Esophagus (tissue), 2 donors: Measurements from ENCODE around the gene CCDC6. TPM values are rescaled to one million over a fixed set of nuclear protein-coding genes. Genes with fewer than 3 reads are reported as not detected.
"Not testable (repeated sequence)": the region's sequence is repeated elsewhere in the genome, so short reads cannot be mapped to it uniquely, and the experiment has no call there.

Experiments used
- H3K27ac ChIP-seq, 2 donors: one replicate each; pipeline ENCODE4 v1.5.1; 2013; ENCODE audit warnings: low read depth in 2 of 2, mild to moderate bottlenecking in 2 of 2, inconsistent platforms in 1 of 2, low read length in 1 of 2, moderate library complexity in 1 of 2
- H3K27me3 ChIP-seq, 2 donors: one replicate each; pipeline ENCODE4 v1.6.1; 2013; ENCODE audit warnings: low read length in 2 of 2, control low read depth in 1 of 2, mild to moderate bottlenecking in 1 of 2; ENCODE audit not compliant: insufficient read depth in 2 of 2, control insufficient read depth in 1 of 2
- H3K36me3 ChIP-seq, 2 donors: one replicate each; pipeline ENCODE4 v1.6.1; 2013; ENCODE audit warnings: low read length in 1 of 2; ENCODE audit not compliant: control insufficient read depth in 2 of 2, insufficient read depth in 2 of 2
- H3K4me1 ChIP-seq, 2 donors: one replicate each; pipeline ENCODE4 v1.6.1; 2013; ENCODE audit warnings: low read length in 1 of 2; ENCODE audit not compliant: control insufficient read depth in 2 of 2, insufficient read depth in 2 of 2
- H3K4me3 ChIP-seq, 2 donors: one replicate each; pipeline ENCODE4 v1.5.1; 2013; ENCODE audit warnings: low read length in 2 of 2, mild to moderate bottlenecking in 2 of 2, low read depth in 1 of 2, moderate library complexity in 1 of 2
- H3K9me3 ChIP-seq, 2 donors: one replicate each; pipeline ENCODE4 v1.6.1; 2013; ENCODE audit warnings: mild to moderate bottlenecking in 2 of 2, low read depth in 1 of 2, low read length in 1 of 2, moderate library complexity in 1 of 2; ENCODE audit not compliant: control insufficient read depth in 2 of 2, insufficient read depth in 1 of 2
- WGBS, 2 donors: extraction: QIAGEN DNeasy Blood & Tissue Kit; methylation state at CpG; one replicate each; pipeline ENCODE4 v1.1.7; 2013; 5-methylcytosine and 5-hydroxymethylcytosine counted together
- polyA plus RNA-seq, 2 donors: library from polyadenylated mRNA; stranded (reverse); fragments of 200-250 nt; gene quantifications; one replicate each; pipeline ENCODE4 v1.2.3, GENCODE V29; 2013
- donor health status: healthy with polysubstance abuse.
- donor health status: Bipolar disorder and iron deficiency.

The CCDC6 gene
- polyA plus RNA-seq, 2 donors: 23.2 to 25.9 TPM

DNA sequence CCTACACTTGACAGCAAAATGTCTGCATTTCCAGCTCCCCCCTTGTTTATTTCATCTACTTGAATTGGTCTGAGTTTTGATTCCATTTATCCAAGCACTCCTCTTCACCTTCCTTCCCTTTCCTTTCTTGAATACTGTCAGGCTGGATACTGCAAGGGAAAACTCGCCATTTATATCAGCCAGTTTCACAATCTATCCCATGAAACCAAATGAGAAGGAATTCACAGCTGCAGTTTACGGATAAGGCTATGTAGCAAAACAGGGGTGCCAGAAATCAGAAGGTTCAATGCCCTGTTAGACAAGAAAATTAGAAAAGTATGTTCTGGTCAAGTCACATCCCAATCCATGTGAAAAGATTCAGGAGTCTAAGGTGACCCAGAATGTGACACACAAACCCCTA, 28.1 kb downstream of the CCDC6 start:
- Histone ChIP-seq H3K4me3 (no peak overlapping the region), H3K4me1 (peaks cover 0 to 3% of the 10 kb centered on the region in 2 donors), H3K9me3 (no peaks in the 10 kb centered on the region), H3K36me3 (no peaks in the 10 kb centered on the region), H3K27ac (no peak overlapping the region), H3K27me3 (no peaks in the 10 kb centered on the region)
- 90 to 93% methylated on average over 2 of the region's 2 CpGs for WGBS, 2 donors

- Histone ChIP-seq H3K27ac (no peak overlapping the region), H3K9me3 (no peaks in the 10 kb centered on the region), H3K4me1 (peaks cover 0 to 3% of the 10 kb centered on the region in 2 donors), H3K27me3 (no peaks in the 10 kb centered on the region), H3K36me3 (no peaks in the 10 kb centered on the region), H3K4me3 (no peak overlapping the region)
- 74 to 81% methylated on average over 7 of the region's 7 CpGs for WGBS, 2 donors
These were observed 29.1 kb downstream of the CCDC6 start for GRCh38 chr10:59877191-59877671.

DNA sequence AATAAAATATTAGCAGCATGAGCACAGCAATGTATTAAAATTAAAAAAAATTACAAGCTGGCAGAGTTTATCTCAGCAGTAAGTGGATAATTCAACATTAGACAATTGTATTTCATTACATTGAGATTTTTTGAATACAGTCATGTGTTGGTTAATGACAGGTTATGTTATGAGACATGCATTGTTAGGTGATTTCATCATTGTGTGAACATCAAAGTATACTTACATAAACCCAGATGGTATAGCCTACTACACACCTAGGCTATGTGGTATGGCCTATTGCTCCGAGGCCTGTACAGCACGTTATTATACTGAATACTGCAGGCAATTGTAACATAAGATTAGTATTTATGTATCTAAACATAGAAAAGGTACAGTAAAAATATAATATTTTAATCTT, 29.7 kb downstream of the CCDC6 start:
- Histone ChIP-seq H3K4me3 (no peak overlapping the region), H3K27me3 (no peaks in the 10 kb centered on the region), H3K4me1 (peaks cover 0 to 3% of the 10 kb centered on the region in 2 donors), H3K9me3 (no peaks in the 10 kb centered on the region), H3K27ac (no peak overlapping the region), H3K36me3 (no peaks in the 10 kb centered on the region)
- WGBS, 2 donors: 65 to 69% methylated on average over 2 of the region's 2 CpGs

DNA sequence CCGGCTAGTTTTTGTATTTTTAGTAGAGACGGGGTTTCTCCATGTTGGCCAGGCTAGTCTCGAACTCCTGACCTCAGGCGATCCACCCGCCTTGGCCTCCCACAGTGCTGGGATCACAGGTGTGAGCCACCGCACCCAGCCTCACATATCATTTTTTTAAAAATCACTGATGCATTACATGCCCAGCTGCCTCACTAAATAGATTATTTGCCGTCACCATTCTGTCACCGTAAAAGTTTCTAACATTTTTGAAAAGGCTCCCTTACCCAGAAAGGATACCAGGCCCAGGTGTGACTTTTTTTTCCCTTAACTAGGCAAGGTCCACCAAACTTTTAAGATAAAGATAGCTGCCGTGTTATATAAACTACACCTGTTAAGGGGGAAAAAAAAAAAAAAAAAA, 30.1 kb downstream of the CCDC6 start:
- 78 to 79% methylated on average over 9 of the region's 9 CpGs for WGBS, 2 donors
- H3K4me3 ChIP-seq, H3K27ac ChIP-seq, H3K27me3 ChIP-seq, H3K36me3 ChIP-seq, H3K4me1 ChIP-seq, H3K9me3 ChIP-seq: not testable (repeated sequence)

DNA sequence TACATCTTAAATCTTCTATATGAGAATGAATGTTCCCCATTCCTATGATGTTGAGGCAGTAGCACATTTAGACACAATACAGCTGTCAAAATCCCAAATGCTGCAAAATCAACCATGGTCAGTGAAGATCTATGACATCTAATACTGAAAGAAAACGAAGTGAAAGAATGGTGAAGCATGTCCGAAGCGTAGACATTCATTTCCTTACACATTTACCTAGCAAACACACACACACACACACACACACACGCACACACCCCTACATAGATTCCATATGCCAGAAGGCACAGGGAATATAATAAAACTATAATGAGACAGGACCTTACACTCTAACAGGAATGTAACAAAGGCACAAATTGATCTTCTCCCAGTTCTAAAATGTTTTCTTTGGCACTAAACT, 32.5 kb downstream of the CCDC6 start:
- Histone ChIP-seq H3K27ac (no peak overlapping the region), H3K36me3 (no peaks in the 10 kb centered on the region), H3K4me3 (no peak overlapping the region), H3K27me3 (no peaks in the 10 kb centered on the region), H3K4me1 (peaks cover 2 to 5% of the 10 kb centered on the region in 2 donors), H3K9me3 (no peaks in the 10 kb centered on the region)
- WGBS, 2 donors: 71 to 85% methylated on average over 4 of the region's 4 CpGs

- H3K27ac ChIP-seq: peak overlapping the region; percentile 31 to 54
- no peaks in the 10 kb centered on the region for H3K36me3 ChIP-seq
- H3K27me3 ChIP-seq: no peaks in the 10 kb centered on the region
- peaks cover 2 to 10% of the 10 kb centered on the region in 2 donors for H3K4me1 ChIP-seq
- no peak overlapping the region for H3K4me3 ChIP-seq
- no peaks in the 10 kb centered on the region for H3K9me3 ChIP-seq
- WGBS, 2 donors: 21 to 24% methylated on average over 7 of the region's 7 CpGs
These were observed 33.4 kb downstream of the CCDC6 start for GRCh38 chr10:59872892-59873463.

DNA sequence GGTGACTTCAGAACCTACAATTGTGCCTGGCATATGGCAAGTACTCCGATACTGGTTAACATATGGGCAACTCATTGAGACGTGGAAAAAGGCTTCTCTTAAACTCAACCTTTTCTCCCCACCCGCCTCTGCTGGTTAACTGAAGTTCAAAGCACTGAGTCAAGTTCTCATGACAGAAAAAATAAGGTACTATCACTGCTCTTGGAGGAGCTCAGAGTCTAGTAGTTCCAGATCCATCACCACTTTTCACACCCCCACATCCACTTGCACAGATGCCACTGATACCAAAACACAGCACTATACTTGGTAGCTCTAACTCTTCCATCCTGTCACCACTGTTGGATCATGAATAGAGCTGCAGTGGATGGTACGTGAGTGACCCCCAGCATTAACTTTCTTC, 36.2 kb downstream of the CCDC6 start:
- H3K27ac ChIP-seq: no peak overlapping the region
- H3K4me1 ChIP-seq: peaks cover 2 to 13% of the 10 kb centered on the region in 2 donors
- H3K36me3 ChIP-seq: no peaks in the 10 kb centered on the region
- H3K4me3 ChIP-seq: no peak overlapping the region
- H3K27me3 ChIP-seq: no peaks in the 10 kb centered on the region
- no peaks in the 10 kb centered on the region for H3K9me3 ChIP-seq
- WGBS, 2 donors: 91 to 92% methylated on average over 4 of the region's 4 CpGs

- Histone ChIP-seq H3K4me3 (no peak overlapping the region), H3K27me3 (no peaks in the 10 kb centered on the region), H3K36me3 (no peaks in the 10 kb centered on the region), H3K27ac (peak overlapping the region in 1 of 2 donors; percentile 2), H3K9me3 (no peaks in the 10 kb centered on the region), H3K4me1 (peaks cover 2 to 13% of the 10 kb centered on the region in 2 donors)
- 91 to 95% methylated on average over 6 of the region's 6 CpGs for WGBS, 2 donors
These were observed 36.8 kb downstream of the CCDC6 start for GRCh38 chr10:59869594-59869940.

DNA sequence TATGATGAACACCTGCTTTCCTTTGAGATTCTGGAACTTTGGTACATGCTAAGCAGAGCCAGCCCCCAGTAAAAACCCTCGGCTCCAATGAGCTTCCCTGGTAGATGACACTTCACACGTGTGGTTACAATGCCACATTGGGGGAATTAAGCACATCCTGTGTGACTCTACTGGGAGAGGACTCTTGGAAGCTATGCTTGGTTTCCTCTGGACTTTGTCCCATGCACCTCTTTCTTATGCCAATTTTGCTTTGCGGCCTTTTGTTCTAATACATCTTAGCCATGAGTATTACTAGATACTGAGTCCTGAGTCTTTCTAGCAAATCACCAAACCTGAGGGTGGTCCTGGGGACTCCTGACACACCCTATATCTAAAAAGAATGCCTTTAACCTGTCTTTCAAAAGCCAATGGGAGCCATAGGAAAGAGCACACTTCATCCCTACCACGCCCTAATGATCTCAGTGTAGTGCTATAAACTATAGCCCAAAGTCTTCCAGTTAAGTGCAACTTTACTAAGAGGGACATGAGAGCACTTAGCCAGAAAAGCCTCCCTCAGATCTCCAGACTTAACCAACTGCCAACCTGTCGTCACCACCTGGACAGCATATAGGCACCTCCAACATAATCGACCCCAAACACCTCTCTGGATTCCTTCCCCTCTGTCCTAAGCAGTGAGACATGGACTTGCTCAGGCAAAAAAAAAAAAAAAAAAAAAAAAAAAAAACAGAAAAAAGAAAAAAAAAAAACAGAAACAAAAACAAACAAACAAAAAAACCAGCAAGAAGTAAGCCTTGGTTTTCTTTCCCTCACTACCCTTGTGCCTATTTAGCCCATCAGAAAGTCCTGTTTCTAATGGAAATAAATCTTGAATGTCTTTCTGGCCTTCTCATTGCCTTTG, 37.4 kb downstream of the CCDC6 start:
- Histone ChIP-seq H3K36me3 (no peaks in the 10 kb centered on the region), H3K9me3 (no peaks in the 10 kb centered on the region), H3K27ac (peak overlapping the region in 1 of 2 donors; percentile 36), H3K4me3 (no peak overlapping the region), H3K27me3 (no peaks in the 10 kb centered on the region), H3K4me1 (peaks cover 2 to 13% of the 10 kb centered on the region in 2 donors)
- WGBS, 2 donors: 71 to 72% methylated on average over 6 of the region's 6 CpGs
